Neuronal stem cell (in vitro differentiated cells): ENCODE results near the gene PM20D1. TPM values are rescaled to one million over a fixed set of nuclear protein-coding genes. Genes with fewer than 3 reads are reported as not detected.
A peak's percentile ranks its signal among the peaks of the same experiment; 100 is the strongest.
"Not testable (repeated sequence)": the region's sequence is repeated elsewhere in the genome, so short reads cannot be mapped to it uniquely, and the experiment has no call there.

Source experiments
- DNase-seq: peaks from one replicate; pipeline ENCODE4 v3.0.0-alpha.2; 2013; ENCODE audit warnings: low spot score
- H2AFZ ChIP-seq: one replicate; pipeline ENCODE4 v1.6.1; 2013; ENCODE audit warnings: mild to moderate bottlenecking, low read length, inconsistent platforms
- H2AK5ac ChIP-seq: 2 replicates; pipeline ENCODE4 v1.6.1; 2013; ENCODE audit warnings: low read depth, mild to moderate bottlenecking, inconsistent platforms, low read length, moderate library complexity, mixed read lengths
- H2BK120ac ChIP-seq: 2 replicates; pipeline ENCODE4 v1.6.1; 2013; ENCODE audit warnings: low read depth, mild to moderate bottlenecking, inconsistent platforms, low read length, moderate library complexity, mixed read lengths
- H2BK12ac ChIP-seq: one replicate; pipeline ENCODE4 v1.6.1; 2013; ENCODE audit warnings: low read length, inconsistent platforms
- H2BK15ac ChIP-seq: 2 replicates; pipeline ENCODE4 v1.6.1; 2013; ENCODE audit warnings: mild to moderate bottlenecking, low read length, inconsistent platforms, mixed read lengths
- H2BK5ac ChIP-seq: one replicate; pipeline ENCODE4 v1.6.1; 2013; ENCODE audit warnings: inconsistent platforms, mild to moderate bottlenecking, low read length, moderate library complexity
- H3K14ac ChIP-seq: one replicate; pipeline ENCODE4 v1.6.1; 2013; ENCODE audit warnings: low read length, inconsistent platforms
- H3K18ac ChIP-seq: 2 replicates; pipeline ENCODE4 v1.6.1; 2013; ENCODE audit warnings: low read length, inconsistent platforms
- H3K23ac ChIP-seq: 2 replicates; pipeline ENCODE4 v1.6.1; 2013; ENCODE audit warnings: low read depth, mild to moderate bottlenecking, mixed read lengths, low read length, inconsistent platforms; ENCODE audit not compliant: poor library complexity
- H3K27ac ChIP-seq: replicated peaks from 3 replicates; pipeline ENCODE4 v1.5.1; 2013; ENCODE audit warnings: low read length, inconsistent platforms
- H3K27me3 ChIP-seq, 3 experiments: 2 replicates each; pipeline ENCODE4 v1.6.1; 2013; ENCODE audit warnings: low read length in 3 of 3, mild to moderate bottlenecking in 2 of 3, inconsistent platforms in 1 of 3, low read depth in 1 of 3, mixed read lengths in 1 of 3, moderate library complexity in 1 of 3; ENCODE audit not compliant: control insufficient read depth in 3 of 3, insufficient read depth in 3 of 3
- H3K36me3 ChIP-seq, 2 donors: replicated peaks in 1 of 2; 2 replicates each; pipeline ENCODE4 v1.6.1; 2013; ENCODE audit warnings: low read length in 2 of 2; ENCODE audit not compliant: control insufficient read depth in 2 of 2, insufficient read depth in 2 of 2
- H3K4ac ChIP-seq: 2 replicates; pipeline ENCODE4 v1.6.1; 2013; ENCODE audit warnings: inconsistent platforms, mild to moderate bottlenecking, low read length, moderate library complexity
- H3K4me1 ChIP-seq, 2 donors: 1 replicate in 1 of 2; 2 replicates in 1 of 2; pipeline ENCODE4 v1.6.1; 2013; ENCODE audit warnings: low read length in 2 of 2, low read depth in 1 of 2; ENCODE audit not compliant: control insufficient read depth in 2 of 2, insufficient read depth in 1 of 2
- H3K4me2 ChIP-seq: one replicate; pipeline ENCODE4 v1.6.1; 2013; ENCODE audit warnings: mild to moderate bottlenecking, low read length, inconsistent platforms; ENCODE audit not compliant: insufficient read depth, poor library complexity, severe bottlenecking
- H3K4me3 ChIP-seq, 2 donors: 2 replicates each; pipeline ENCODE4 v1.5.1; 2013; ENCODE audit warnings: low read length in 2 of 2, mild to moderate bottlenecking in 2 of 2, inconsistent platforms in 1 of 2, moderate library complexity in 1 of 2
- H3K79me1 ChIP-seq: one replicate; pipeline ENCODE4 v1.6.1; 2013; ENCODE audit warnings: low read depth, mild to moderate bottlenecking, inconsistent platforms, low read length, moderate library complexity
- H3K9ac ChIP-seq: one replicate; pipeline ENCODE4 v1.6.1; 2013; ENCODE audit warnings: mild to moderate bottlenecking, low read depth, low read length, inconsistent platforms; ENCODE audit not compliant: poor library complexity
- H3K9me3 ChIP-seq, 2 donors: replicated peaks in 1 of 2; 2 replicates each; pipeline versions ENCODE3 to v1.6.1; 2013; ENCODE audit warnings: low read length in 2 of 2, mild to moderate bottlenecking in 2 of 2, inconsistent platforms in 1 of 2, low read depth in 1 of 2, mixed read lengths in 1 of 2, moderate library complexity in 1 of 2; ENCODE audit not compliant: control insufficient read depth in 2 of 2, insufficient read depth in 1 of 2
- H4K8ac ChIP-seq: one replicate; pipeline ENCODE4 v1.6.1; 2013; ENCODE audit warnings: low read depth, mild to moderate bottlenecking, inconsistent platforms, low read length, moderate library complexity
- H4K91ac ChIP-seq: one replicate; pipeline ENCODE4 v1.6.1; 2013; ENCODE audit warnings: low read length, low read depth, mild to moderate bottlenecking, inconsistent platforms; ENCODE audit not compliant: poor library complexity
- WGBS, 2 donors: extraction: QIAGEN DNeasy Blood & Tissue Kit; methylation state at CpG; one replicate each; pipeline ENCODE4 v1.1.7; 2013; ENCODE audit warnings: missing lambda C conversion rate in 2 of 2, mixed read lengths in 1 of 2; ENCODE audit not compliant: insufficient read length in 2 of 2, insufficient replicate concordance in 1 of 2; ENCODE audit errors: extremely low coverage in 2 of 2; 5-methylcytosine and 5-hydroxymethylcytosine counted together
- polyA plus RNA-seq, 2 experiments: library from polyadenylated mRNA; stranded (reverse); fragments of 200-250 nt; gene quantifications; one replicate each; pipeline ENCODE4 v1.2.3, GENCODE V29; 2013

PM20D1 gene, protein sequence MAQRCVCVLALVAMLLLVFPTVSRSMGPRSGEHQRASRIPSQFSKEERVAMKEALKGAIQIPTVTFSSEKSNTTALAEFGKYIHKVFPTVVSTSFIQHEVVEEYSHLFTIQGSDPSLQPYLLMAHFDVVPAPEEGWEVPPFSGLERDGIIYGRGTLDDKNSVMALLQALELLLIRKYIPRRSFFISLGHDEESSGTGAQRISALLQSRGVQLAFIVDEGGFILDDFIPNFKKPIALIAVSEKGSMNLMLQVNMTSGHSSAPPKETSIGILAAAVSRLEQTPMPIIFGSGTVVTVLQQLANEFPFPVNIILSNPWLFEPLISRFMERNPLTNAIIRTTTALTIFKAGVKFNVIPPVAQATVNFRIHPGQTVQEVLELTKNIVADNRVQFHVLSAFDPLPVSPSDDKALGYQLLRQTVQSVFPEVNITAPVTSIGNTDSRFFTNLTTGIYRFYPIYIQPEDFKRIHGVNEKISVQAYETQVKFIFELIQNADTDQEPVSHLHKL
- polyA plus RNA-seq (2013, experiment 1 of 2) = not detected
- not detected for polyA plus RNA-seq (2013, experiment 2 of 2)

DNA sequence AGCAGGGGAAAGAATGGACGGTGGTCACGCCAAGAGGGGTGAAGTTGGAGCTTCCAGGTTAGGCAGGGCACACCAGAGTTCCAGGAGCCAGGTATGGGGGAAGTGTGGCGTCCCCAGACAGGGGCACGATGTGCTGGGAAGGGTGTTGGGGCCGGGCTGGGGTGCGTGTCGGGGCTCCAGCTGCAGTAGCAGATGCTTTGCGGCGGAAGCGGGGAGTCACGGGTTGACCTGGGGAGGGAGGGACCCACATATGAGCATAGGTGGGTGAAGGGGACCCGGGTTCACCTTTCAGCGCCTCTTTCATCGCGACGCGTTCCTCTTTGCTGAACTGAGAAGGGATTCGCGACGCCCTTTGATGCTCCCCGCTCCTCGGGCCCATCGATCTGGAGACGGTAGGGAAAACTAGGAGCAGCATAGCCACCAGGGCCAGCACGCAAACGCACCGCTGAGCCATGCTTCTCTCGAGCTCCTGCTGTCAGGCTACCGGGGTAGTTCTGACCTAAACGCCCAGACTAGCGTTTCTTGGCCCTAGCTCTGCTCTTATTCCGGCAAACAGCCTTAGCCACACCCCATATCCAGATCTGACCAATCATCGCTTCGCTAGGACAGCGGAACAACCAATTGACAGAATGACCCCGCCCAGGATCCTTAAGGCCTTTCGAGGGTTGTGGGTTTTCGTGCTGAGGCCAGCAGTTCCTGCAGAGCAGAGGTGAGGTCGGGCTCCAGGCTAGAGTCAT lies at the start of gene PM20D1:
TSS of gene PM20D1 (minus strand) at position 514 of the 737 bp plus-strand sequence. CDS start at position 454, 60 bp downstream.
- Histone ChIP-seq H3K79me1 (peaks cover 2% of the 10 kb centered on the region), H3K27me3 (no peaks in the 10 kb centered on the region), H3K4ac (no peak within 1 kb of the TSS), H2AK5ac (no peak within 1 kb of the TSS), H3K4me2 (peak within 1 kb of the TSS; percentile 2), H3K4me3 (no peak within 1 kb of the TSS), H2BK12ac (peak within 1 kb of the TSS; percentile 22), H3K14ac (no peak within 1 kb of the TSS), H2BK15ac (peak within 1 kb of the TSS; percentile 45), H3K9me3 (peaks cover 2 to 7% of the 10 kb centered on the region in 2 donors), H2BK120ac (no peak within 1 kb of the TSS), H3K27ac (no peak within 1 kb of the TSS), H3K4me1 (no peaks in the 10 kb centered on the region), H3K9ac (no peak within 1 kb of the TSS), H4K91ac (no peak within 1 kb of the TSS), H3K23ac (peak within 1 kb of the TSS; percentile 43), H3K36me3 (no peaks in the 10 kb centered on the region), H2BK5ac (no peak within 1 kb of the TSS), H3K18ac (peak within 1 kb of the TSS; percentile 80), H2AFZ (no peak within 1 kb of the TSS), H4K8ac (no peak within 1 kb of the TSS)
- DNase-seq = no peak
- WGBS, 2 donors = no CpG with 5 or more reads among the region's 39 CpGs

DNA sequence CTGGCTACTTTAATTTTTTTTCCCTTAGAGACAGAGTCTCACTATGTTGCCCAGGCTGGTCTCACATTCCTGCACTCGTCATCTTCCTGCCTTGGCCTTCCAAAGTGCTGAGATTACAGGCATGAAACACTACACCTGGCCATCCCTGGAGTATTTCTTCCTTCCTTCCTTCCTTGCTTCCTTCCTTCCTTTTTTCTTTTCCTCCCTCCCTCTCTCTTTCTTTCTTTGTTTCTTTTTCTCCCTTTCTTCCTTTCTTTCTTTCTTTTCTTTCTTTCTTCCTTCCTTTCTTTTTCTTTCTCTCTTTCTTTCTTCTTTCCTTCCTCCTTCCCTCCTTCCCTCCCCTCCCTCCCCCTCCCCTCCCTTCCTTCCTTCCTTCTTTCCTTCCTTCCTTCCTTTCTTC lies 46.4 kb upstream of the PM20D1 start:
- no peak overlapping the region for H3K14ac ChIP-seq

DNA sequence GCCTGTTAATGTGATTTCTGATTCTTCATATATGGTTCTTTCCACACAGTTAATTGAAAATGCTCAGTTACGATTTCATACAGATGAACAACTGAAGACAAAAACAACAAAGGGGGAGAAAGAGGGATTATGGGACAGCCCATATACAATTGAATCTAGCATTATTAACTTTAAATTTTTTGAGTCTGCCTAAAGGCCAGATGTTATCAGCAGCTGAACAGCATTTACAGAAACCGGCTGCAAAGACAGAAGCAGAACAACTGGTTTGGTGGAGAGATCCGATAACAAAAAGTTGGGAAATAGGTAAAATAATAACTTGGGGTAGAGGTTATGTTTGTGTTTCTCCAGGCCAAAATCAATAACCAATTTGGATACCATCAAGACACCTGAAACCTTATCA lies 44.2 kb upstream of the PM20D1 start:
- not testable (repeated sequence) for H2BK120ac ChIP-seq, H4K91ac ChIP-seq, H2BK15ac ChIP-seq, H4K8ac ChIP-seq, H3K4ac ChIP-seq, H3K14ac ChIP-seq, H3K9me3 ChIP-seq, H3K4me3 ChIP-seq, H3K79me1 ChIP-seq, H3K9ac ChIP-seq, H2AK5ac ChIP-seq, H2AFZ ChIP-seq, H3K27ac ChIP-seq, H2BK5ac ChIP-seq, H3K36me3 ChIP-seq, H3K27me3 ChIP-seq, H3K18ac ChIP-seq, DNase-seq, H2BK12ac ChIP-seq, H3K4me1 ChIP-seq, H3K23ac ChIP-seq, H3K4me2 ChIP-seq
- WGBS, 2 donors = no CpG with 5 or more reads among the region's 3 CpGs

More for the DNA sequence above, 46.4 kb upstream of the PM20D1 start:
- H4K8ac ChIP-seq = no peak overlapping the region
- no peaks in the 10 kb centered on the region for H3K79me1 ChIP-seq
- no peaks in the 10 kb centered on the region for H3K27me3 ChIP-seq
- H3K27ac ChIP-seq = no peak overlapping the region
- H3K9ac ChIP-seq = no peak overlapping the region
- H2BK5ac ChIP-seq = no peak overlapping the region
- peak overlapping the region in 1 of 2 donors; percentile 41 for H3K4me3 ChIP-seq
- peaks cover 0 to 2% of the 10 kb centered on the region in 2 donors for H3K36me3 ChIP-seq
- DNase-seq = no peak
- no peak overlapping the region for H2BK120ac ChIP-seq
- no peak overlapping the region for H3K23ac ChIP-seq
- no CpG with 5 or more reads among the region's 1 CpG for WGBS, 2 donors
- H2BK12ac ChIP-seq = no peak overlapping the region
- H4K91ac ChIP-seq = no peak overlapping the region
- no peak overlapping the region for H3K4me2 ChIP-seq
- H3K4me1 ChIP-seq = no peaks in the 10 kb centered on the region
- H2AFZ ChIP-seq = no peak overlapping the region
- no peak overlapping the region for H2BK15ac ChIP-seq
- H2AK5ac ChIP-seq = no peak overlapping the region
- H3K4ac ChIP-seq = no peak overlapping the region
- peaks cover 1 to 7% of the 10 kb centered on the region in 2 donors for H3K9me3 ChIP-seq
- H3K18ac ChIP-seq = no peak overlapping the region

DNA sequence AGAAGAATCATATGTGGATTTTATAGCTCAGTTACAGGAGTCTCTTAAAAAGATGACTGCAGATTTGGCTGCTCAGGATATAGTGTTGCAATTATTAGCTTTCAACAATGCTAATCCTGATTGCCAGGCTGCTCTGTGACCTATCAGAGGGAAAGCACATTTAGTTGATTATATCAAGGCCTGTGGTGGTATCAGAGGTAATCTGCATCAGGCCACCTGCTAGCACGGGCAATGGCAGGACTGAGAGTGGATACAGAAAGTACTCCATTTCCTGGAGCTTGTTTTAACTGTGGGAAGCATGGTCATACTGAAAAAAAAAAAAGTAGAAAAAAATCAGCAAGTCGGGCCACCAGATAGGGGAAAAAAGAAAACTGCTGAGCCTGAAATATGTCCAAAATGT lies 42.2 kb upstream of the PM20D1 start:
- not testable (repeated sequence) for H3K18ac ChIP-seq, H4K8ac ChIP-seq, H3K9ac ChIP-seq, H3K14ac ChIP-seq, DNase-seq, H3K79me1 ChIP-seq, H3K9me3 ChIP-seq, H4K91ac ChIP-seq, H3K27me3 ChIP-seq, H3K4me1 ChIP-seq, H3K23ac ChIP-seq, H2BK120ac ChIP-seq, H2BK5ac ChIP-seq, H3K27ac ChIP-seq, H3K4me2 ChIP-seq, H2BK12ac ChIP-seq, H3K4me3 ChIP-seq, H3K36me3 ChIP-seq, H2AFZ ChIP-seq, H2AK5ac ChIP-seq, H3K4ac ChIP-seq, H2BK15ac ChIP-seq
- WGBS, 2 donors = no CpG with 5 or more reads among the region's 2 CpGs
